Suprapubic skin (tissue), 4 donors: Measurements from ENCODE around the gene SERPINA12. TPM values are rescaled to one million over a fixed set of nuclear protein-coding genes. Genes with fewer than 3 reads are reported as not detected.

Experiments used
- DNase-seq, 2 donors: peaks; one replicate each; pipeline ENCODE4 v3.0.0-alpha.2; 2019; ENCODE audit warnings: low spot score in 2 of 2
- H3K27ac ChIP-seq: fragments of 200-600 bp; sonication (generic); one replicate; pipeline ENCODE4 v1.5.1; 2019
- H3K27me3 ChIP-seq: fragments of 200-600 bp; sonication (generic); one replicate; pipeline ENCODE4 v1.5.1; 2019
- H3K36me3 ChIP-seq: fragments of 200-600 bp; sonication (generic); one replicate; pipeline ENCODE4 v1.5.1; 2019
- H3K4me1 ChIP-seq: fragments of 200-600 bp; sonication (generic); one replicate; pipeline ENCODE4 v1.5.1; 2019
- H3K4me3 ChIP-seq: fragments of 200-600 bp; sonication (generic); one replicate; pipeline ENCODE4 v1.5.1; 2019; ENCODE audit warnings: mild to moderate bottlenecking
- H3K9me3 ChIP-seq: fragments of 200-600 bp; sonication (generic); one replicate; pipeline ENCODE4 v1.5.1; 2019
- EP300 ChIP-seq: sonication (generic); formaldehyde crosslinking; IDR thresholded peaks from one replicate; pipeline ENCODE4 v1.6.1; 2017; ENCODE audit warnings: antibody characterized with exemption
- POLR2A ChIP-seq, 2 donors: fragments of 450-650 bp; IDR thresholded peaks; one replicate each; pipeline ENCODE4 v1.6.1; 2017; ENCODE audit warnings: antibody characterized with exemption in 2 of 2, mild to moderate bottlenecking in 2 of 2, moderate library complexity in 2 of 2
- POLR2AphosphoS5 ChIP-seq, 3 donors: sonication (generic); formaldehyde crosslinking; IDR thresholded peaks; one replicate each; pipeline ENCODE4 v1.6.1; 2017; ENCODE audit warnings: antibody characterized with exemption in 3 of 3
- WGBS: methylation state at CpG from one replicate; pipeline ENCODE4 v1.1.5; 2018; 5-methylcytosine and 5-hydroxymethylcytosine counted together
- total RNA-seq, 4 donors: library from RNA; depleted of rRNA; stranded (reverse); fragments of >200 nt; gene quantifications; one replicate each; pipeline ENCODE4 v1.1.0, GENCODE V29; 2016
- TF ChIP-seq, protein P1 (sequence below), 2 donors: fragments of 200-600 bp in 1 of 2; fragments of 450-650 bp in 1 of 2; sonication (generic) in 1 of 2; IDR thresholded peaks; one replicate each; pipeline ENCODE4 v1.5.1; 2016 to 2019; ENCODE audit warnings: antibody characterized with exemption in 2 of 2, mild to moderate bottlenecking in 1 of 2, moderate library complexity in 1 of 2

SERPINA12 gene, protein sequence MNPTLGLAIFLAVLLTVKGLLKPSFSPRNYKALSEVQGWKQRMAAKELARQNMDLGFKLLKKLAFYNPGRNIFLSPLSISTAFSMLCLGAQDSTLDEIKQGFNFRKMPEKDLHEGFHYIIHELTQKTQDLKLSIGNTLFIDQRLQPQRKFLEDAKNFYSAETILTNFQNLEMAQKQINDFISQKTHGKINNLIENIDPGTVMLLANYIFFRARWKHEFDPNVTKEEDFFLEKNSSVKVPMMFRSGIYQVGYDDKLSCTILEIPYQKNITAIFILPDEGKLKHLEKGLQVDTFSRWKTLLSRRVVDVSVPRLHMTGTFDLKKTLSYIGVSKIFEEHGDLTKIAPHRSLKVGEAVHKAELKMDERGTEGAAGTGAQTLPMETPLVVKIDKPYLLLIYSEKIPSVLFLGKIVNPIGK
- total RNA-seq = 100 to 1,000 TPM in 3 of 4 donors, 10 to 100 TPM in 1; 91.3 to 486 (median 265) TPM

DNA sequence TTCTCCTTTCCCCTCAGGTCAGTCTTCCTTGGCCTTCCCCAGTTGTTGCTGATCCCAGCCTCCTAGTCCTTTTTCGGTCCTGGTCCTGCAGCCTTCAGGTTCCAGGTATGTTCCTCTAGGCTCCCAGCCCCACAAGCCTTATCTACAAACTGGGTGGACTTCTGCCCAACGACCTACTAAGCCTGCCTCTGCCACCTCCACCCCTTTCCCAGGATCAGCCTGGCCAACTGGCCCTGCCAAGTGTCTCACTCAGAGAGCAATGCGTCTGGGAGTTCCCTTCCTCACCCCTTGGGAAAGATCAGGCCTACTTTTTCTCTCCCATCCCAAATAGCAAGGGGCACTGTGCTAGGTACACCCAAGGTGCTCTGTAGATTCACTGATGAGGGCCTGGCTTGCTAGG, at the start of gene SERPINA12:
Gene SERPINA12 (minus strand): TSS at position 114 of the 400 bp plus-strand sequence. CDS start 11,072 bp downstream, outside the sequence.
- TF ChIP-seq, protein P1, sequence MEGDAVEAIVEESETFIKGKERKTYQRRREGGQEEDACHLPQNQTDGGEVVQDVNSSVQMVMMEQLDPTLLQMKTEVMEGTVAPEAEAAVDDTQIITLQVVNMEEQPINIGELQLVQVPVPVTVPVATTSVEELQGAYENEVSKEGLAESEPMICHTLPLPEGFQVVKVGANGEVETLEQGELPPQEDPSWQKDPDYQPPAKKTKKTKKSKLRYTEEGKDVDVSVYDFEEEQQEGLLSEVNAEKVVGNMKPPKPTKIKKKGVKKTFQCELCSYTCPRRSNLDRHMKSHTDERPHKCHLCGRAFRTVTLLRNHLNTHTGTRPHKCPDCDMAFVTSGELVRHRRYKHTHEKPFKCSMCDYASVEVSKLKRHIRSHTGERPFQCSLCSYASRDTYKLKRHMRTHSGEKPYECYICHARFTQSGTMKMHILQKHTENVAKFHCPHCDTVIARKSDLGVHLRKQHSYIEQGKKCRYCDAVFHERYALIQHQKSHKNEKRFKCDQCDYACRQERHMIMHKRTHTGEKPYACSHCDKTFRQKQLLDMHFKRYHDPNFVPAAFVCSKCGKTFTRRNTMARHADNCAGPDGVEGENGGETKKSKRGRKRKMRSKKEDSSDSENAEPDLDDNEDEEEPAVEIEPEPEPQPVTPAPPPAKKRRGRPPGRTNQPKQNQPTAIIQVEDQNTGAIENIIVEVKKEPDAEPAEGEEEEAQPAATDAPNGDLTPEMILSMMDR (IDR thresholded peaks at IDR 0.05) = no peak
- TF ChIP-seq POLR2AphosphoS5 (IDR thresholded peaks at IDR 0.05) (no peak), EP300 (no peak), POLR2A (IDR thresholded peaks at IDR 0.05) (no peak)
- Histone ChIP-seq H3K9me3 (no peaks in the 10 kb centered on the region), H3K27me3 (no peaks in the 10 kb centered on the region), H3K4me1 (no peaks in the 10 kb centered on the region), H3K36me3 (no peaks in the 10 kb centered on the region), H3K27ac (no peak within 1 kb of the TSS), H3K4me3 (no peak within 1 kb of the TSS)
- WGBS = 54% methylated on average over 3 of the region's 3 CpGs
- DNase-seq = no peak

DNA sequence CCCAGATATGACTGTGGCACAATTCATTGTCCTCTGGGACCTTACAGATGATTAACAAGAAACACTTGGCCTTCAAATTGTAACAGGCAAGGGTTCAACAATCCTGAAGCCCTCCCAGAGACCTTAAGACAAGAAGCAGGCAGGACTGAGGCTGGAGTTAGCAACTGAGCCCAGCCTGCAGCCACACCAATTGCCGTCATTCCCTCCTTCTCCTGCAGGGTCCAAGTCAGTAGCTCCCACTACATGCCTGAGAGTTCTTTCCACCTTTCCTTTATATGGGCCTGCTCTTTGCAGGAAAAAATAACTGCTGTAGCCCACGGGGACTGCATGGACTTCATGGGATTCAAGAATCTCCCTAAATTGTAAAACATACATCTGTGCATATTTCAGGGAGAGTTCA, 49.6 kb upstream of the SERPINA12 start:
- no peaks in the 10 kb centered on the region for H3K9me3 ChIP-seq
- H3K4me1 ChIP-seq = no peaks in the 10 kb centered on the region
- no peak for DNase-seq
- no peak overlapping the region for H3K27ac ChIP-seq
- TF ChIP-seq POLR2AphosphoS5 (IDR thresholded peaks at IDR 0.05) (no peak), EP300 (no peak), POLR2A (IDR thresholded peaks at IDR 0.05) (no peak)
- TF ChIP-seq, protein P1 (IDR thresholded peaks at IDR 0.05) = no peak
- H3K4me3 ChIP-seq = no peak overlapping the region
- WGBS = 69% methylated on average over 2 of the region's 2 CpGs
- no peaks in the 10 kb centered on the region for H3K36me3 ChIP-seq
- H3K27me3 ChIP-seq = no peaks in the 10 kb centered on the region

DNA sequence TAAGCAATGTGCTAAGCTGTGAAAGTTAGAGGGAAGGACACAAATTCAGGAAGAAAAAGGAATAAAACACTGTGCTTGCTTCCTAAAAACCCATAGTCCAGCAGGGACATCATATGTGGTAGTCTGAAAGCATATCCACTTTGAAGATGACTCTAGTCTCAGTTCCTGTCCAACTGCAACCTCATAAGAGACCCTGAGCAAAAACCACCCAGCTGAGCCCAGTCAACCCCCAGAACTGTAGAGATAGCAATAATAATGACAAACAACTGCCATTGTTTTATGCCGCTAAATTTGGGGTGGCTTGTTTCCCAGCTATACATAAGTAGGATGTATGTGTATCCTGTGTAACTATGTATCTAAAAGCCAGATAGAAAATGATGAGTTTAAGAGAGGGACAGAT, 48.1 kb upstream of the SERPINA12 start:
- Histone ChIP-seq H3K27ac (no peak overlapping the region), H3K36me3 (no peaks in the 10 kb centered on the region), H3K9me3 (no peaks in the 10 kb centered on the region), H3K27me3 (no peaks in the 10 kb centered on the region), H3K4me3 (no peak overlapping the region), H3K4me1 (no peaks in the 10 kb centered on the region)
- peak in 1 of 2 donors; percentile 3 for DNase-seq
- TF ChIP-seq POLR2A (IDR thresholded peaks at IDR 0.05) = no peak
- no peak for TF ChIP-seq EP300
- TF ChIP-seq, protein P1 (IDR thresholded peaks at IDR 0.05) = no peak
- TF ChIP-seq POLR2AphosphoS5 (IDR thresholded peaks at IDR 0.05) = no peak
- WGBS = 89% methylated on average over 1 of the region's 1 CpG

DNA sequence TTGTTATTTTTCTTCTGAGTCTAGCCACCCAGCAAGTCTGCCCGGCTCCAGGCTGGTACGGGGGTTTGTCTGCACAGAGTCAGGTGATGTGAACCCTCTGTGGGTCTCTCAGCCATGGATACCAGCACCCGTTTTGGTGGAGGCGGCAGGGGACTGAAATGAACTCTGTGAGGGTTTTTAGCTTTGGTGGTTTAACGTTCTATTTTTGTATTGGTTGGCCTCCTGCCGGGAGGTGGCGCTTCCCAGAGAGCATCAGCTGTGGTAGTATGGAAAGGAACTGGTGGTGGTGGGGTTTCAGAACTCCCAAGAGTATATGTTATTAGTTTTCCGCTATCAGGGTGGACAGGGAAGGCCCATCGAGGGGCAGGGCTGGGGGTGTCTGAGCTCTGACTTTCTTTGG, 46.7 kb upstream of the SERPINA12 start:
- no peaks in the 10 kb centered on the region for H3K9me3 ChIP-seq
- TF ChIP-seq POLR2AphosphoS5 (IDR thresholded peaks at IDR 0.05) (no peak), POLR2A (IDR thresholded peaks at IDR 0.05) (no peak), EP300 (no peak)
- TF ChIP-seq, protein P1 (IDR thresholded peaks at IDR 0.05) = no peak
- no peak overlapping the region for H3K27ac ChIP-seq
- H3K4me3 ChIP-seq = no peak overlapping the region
- no peaks in the 10 kb centered on the region for H3K4me1 ChIP-seq
- peak in 1 of 2 donors; percentile 61 for DNase-seq
- no peaks in the 10 kb centered on the region for H3K36me3 ChIP-seq
- no peaks in the 10 kb centered on the region for H3K27me3 ChIP-seq
- WGBS = 93% methylated on average over 9 of the region's 9 CpGs

DNA sequence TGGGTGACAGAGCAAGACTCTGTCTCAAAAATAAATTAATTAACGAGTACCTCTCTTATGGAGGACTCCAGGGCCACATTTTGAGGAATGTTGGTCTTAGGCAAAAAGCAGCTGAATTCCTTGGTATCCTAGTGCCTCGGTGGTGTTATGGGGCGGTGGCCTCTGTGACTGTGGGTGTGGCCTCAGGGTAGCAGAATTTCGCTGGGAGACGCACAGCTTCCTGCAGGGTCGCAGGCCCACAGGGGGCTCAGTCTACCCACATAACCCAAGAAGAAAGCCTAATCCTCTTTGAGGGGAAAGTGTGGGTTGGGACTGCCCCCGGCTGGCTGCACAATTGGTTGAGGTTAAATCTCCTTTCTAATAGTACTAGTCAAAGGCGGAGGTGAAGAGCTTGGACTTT, 40.8 kb upstream of the SERPINA12 start:
- 90% methylated on average over 8 of the region's 8 CpGs for WGBS
- TF ChIP-seq, protein P1 (IDR thresholded peaks at IDR 0.05) = no peak
- TF ChIP-seq EP300 = no peak
- no peak for TF ChIP-seq POLR2AphosphoS5 (IDR thresholded peaks at IDR 0.05)
- TF ChIP-seq POLR2A (IDR thresholded peaks at IDR 0.05) = no peak
- no peaks in the 10 kb centered on the region for H3K27me3 ChIP-seq
- no peak overlapping the region for H3K4me3 ChIP-seq
- H3K27ac ChIP-seq = no peak overlapping the region
- H3K4me1 ChIP-seq = peaks cover 10% of the 10 kb centered on the region
- H3K9me3 ChIP-seq = no peaks in the 10 kb centered on the region
- DNase-seq = no peak
- H3K36me3 ChIP-seq = no peaks in the 10 kb centered on the region
